ENCODE measurements around the gene TMEM145. TPM values are rescaled to one million over a fixed set of nuclear protein-coding genes. Genes with fewer than 3 reads are reported as not detected.
A peak's percentile ranks its signal among the peaks of the same experiment; 100 is the strongest.

TMEM145 gene
- total RNA-seq, 4 donors from 2014 or later, result not detected

DNA sequence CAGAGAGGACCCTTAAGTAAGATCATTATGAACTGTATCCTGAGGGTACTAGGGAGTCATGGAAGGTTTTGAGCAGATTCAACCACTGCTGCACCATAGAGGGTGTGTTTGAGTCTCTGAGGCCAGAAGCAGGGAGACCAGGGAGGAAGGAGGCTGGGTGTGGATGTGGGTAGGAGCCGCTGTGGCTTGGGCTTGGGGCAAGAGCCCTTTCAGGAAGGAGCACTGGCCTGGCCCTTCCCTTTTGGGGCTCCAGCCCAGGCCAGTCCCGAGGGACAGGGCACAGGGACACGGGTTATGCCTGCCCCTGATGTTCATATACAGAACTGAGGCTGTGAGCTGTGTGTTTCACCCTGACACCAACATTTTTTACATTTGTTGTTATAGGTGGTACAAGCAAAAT, 36.8 kb upstream of the TMEM145 start:
- H3K9me3 ChIP-seq, result no peaks in the 10 kb centered on the region
- DNase-seq, result no peak
- peak overlapping the region in 2 of 4 donors; percentile 91 to 99 for H3K27ac ChIP-seq
- in situ Hi-C loops (cut with MboI; ENCODE audit: low pct_ligation_motif_present in 1 of 4, low pct_unique_long_range_greater_than_20kb in 1 of 4, low sequenced_read_pairs in 3 of 4) (no loop called here), intact Hi-C loops (cut with DNase I; ENCODE audit: low total_unique reads) (no loop called here)
- no peak for TF ChIP-seq EP300 (IDR thresholded peaks at IDR 0.05; ENCODE audit: low read depth)
- no peak for TF ChIP-seq POLR2A (IDR thresholded peaks at IDR 0.05)
- TF ChIP-seq, protein P1, sequence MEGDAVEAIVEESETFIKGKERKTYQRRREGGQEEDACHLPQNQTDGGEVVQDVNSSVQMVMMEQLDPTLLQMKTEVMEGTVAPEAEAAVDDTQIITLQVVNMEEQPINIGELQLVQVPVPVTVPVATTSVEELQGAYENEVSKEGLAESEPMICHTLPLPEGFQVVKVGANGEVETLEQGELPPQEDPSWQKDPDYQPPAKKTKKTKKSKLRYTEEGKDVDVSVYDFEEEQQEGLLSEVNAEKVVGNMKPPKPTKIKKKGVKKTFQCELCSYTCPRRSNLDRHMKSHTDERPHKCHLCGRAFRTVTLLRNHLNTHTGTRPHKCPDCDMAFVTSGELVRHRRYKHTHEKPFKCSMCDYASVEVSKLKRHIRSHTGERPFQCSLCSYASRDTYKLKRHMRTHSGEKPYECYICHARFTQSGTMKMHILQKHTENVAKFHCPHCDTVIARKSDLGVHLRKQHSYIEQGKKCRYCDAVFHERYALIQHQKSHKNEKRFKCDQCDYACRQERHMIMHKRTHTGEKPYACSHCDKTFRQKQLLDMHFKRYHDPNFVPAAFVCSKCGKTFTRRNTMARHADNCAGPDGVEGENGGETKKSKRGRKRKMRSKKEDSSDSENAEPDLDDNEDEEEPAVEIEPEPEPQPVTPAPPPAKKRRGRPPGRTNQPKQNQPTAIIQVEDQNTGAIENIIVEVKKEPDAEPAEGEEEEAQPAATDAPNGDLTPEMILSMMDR (IDR thresholded peaks at IDR 0.05), result no peak
- TF ChIP-seq POLR2AphosphoS5 (IDR thresholded peaks at IDR 0.05), result no peak
- 60 to 64% methylated on average over 1 to 3 of the region's 3 CpGs for WGBS, 2 donors (ENCODE audit: low coverage in 1 of 2)
- H3K4me3 ChIP-seq, result no peak overlapping the region
- peaks cover 26 to 60% (median 40%) of the 10 kb centered on the region in 4 donors for H3K4me1 ChIP-seq
- no peaks in the 10 kb centered on the region for H3K27me3 ChIP-seq
- peaks cover 0 to 12% (median 0%) of the 10 kb centered on the region in 4 donors for H3K36me3 ChIP-seq

DNA sequence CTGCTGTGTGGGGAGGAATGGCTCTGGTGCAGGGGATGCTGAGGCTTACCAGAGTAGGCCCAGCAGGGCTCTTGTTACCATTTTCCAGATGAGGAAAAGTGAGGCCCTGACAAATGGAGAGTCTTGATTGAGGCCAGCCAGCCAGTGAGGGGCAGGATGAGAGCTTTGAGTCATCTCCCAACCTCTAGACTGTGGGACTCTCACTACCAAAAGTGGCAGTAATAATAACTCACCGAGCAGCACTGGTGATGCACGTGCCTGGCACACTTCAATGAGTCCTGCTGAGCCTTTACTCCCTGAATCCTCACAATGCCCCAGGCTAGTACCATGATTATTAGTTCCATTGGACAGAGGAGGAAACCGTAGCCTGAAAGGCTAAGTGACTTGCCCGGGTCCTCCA, 36.3 kb upstream of the TMEM145 start:
- Histone ChIP-seq H3K36me3 (peaks cover 0 to 12% (median 0%) of the 10 kb centered on the region in 4 donors), H3K27ac (peak overlapping the region in 3 of 4 donors; percentile 91 to 99 (median 92)), H3K4me3 (no peak overlapping the region), H3K4me1 (peaks cover 30 to 60% (median 45%) of the 10 kb centered on the region in 4 donors), H3K9me3 (no peaks in the 10 kb centered on the region), H3K27me3 (no peaks in the 10 kb centered on the region)
- DNase-seq, result no peak
- TF ChIP-seq EP300 (IDR thresholded peaks at IDR 0.05; ENCODE audit: low read depth) (no peak), POLR2AphosphoS5 (IDR thresholded peaks at IDR 0.05) (no peak), POLR2A (IDR thresholded peaks at IDR 0.05) (no peak)
- TF ChIP-seq, protein P1 (IDR thresholded peaks at IDR 0.05), result no peak
- 78% methylated on average over 4 of the region's 4 CpGs; no CpG with 5 or more reads in 1 of the 2 donors for WGBS, 2 donors (ENCODE audit: low coverage in 1 of 2)
- in situ Hi-C loops (cut with MboI; ENCODE audit: low pct_ligation_motif_present in 1 of 4, low pct_unique_long_range_greater_than_20kb in 1 of 4, low sequenced_read_pairs in 3 of 4) (no loop called here), intact Hi-C loops (cut with DNase I; ENCODE audit: low total_unique reads) (no loop called here)

DNA sequence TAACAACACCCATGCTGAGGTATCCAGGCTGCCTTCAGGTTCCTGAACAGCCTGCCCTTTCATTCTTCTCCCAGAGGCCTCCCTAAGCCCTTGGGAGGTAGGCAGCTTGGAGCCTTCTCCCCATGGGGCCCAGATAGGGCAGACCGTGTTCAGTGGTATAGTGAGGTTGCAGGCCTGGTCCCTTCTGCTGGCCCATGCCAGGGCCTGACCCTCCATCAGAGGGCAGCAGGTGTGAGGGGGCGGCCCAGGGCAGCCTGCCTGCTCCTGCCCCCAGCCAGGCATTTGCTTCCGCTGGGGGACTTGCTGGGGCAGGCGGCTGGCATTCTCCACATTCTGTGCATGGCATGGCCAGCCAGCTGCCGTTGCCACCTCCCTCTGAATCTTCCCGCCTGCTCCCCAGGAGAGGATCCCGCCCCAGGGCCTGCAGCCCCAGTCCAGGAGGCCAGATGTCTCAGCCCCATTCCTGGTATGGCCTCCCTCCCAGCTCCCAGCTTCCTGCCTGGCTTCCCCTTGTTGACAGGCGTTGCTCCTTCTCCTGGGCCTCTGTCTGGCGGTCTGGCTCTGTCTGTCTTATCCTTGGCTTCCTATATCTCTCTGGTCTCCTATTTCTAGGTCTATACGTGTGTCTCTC, 35.2 kb upstream of the TMEM145 start:
- intact Hi-C loops (cut with DNase I; ENCODE audit: low total_unique reads), result loop anchor here (2.0 kb wide), 1 partner anchor 31 kb away; no protein-coding TSS in a partner anchor
- no peaks in the 10 kb centered on the region for H3K27me3 ChIP-seq
- peaks cover 0 to 12% (median 0%) of the 10 kb centered on the region in 4 donors for H3K36me3 ChIP-seq
- TF ChIP-seq POLR2AphosphoS5 (IDR thresholded peaks at IDR 0.05), result no peak
- TF ChIP-seq POLR2A (IDR thresholded peaks at IDR 0.05), result no peak
- TF ChIP-seq, protein P1 (IDR thresholded peaks at IDR 0.05), result no peak
- H3K9me3 ChIP-seq, result no peaks in the 10 kb centered on the region
- DNase-seq, result no peak
- peaks cover 40 to 71% (median 55%) of the 10 kb centered on the region in 4 donors for H3K4me1 ChIP-seq
- peak overlapping the region; percentile 91 to 99 (median 92) for H3K27ac ChIP-seq
- in situ Hi-C loops (cut with MboI; ENCODE audit: low pct_ligation_motif_present in 1 of 4, low pct_unique_long_range_greater_than_20kb in 1 of 4, low sequenced_read_pairs in 3 of 4), result no loop called here
- no peak overlapping the region for H3K4me3 ChIP-seq
- WGBS, 2 donors (ENCODE audit: low coverage in 1 of 2), result 17 to 52% methylated on average over 1 to 10 of the region's 10 CpGs

- no peak for TF ChIP-seq POLR2AphosphoS5 (IDR thresholded peaks at IDR 0.05)
- TF ChIP-seq, protein P1 (IDR thresholded peaks at IDR 0.05), result no peak
- no peak for TF ChIP-seq EP300 (IDR thresholded peaks at IDR 0.05; ENCODE audit: low read depth)
- no peak for TF ChIP-seq POLR2A (IDR thresholded peaks at IDR 0.05)
- in situ Hi-C loops (cut with MboI; ENCODE audit: low pct_ligation_motif_present in 1 of 4, low pct_unique_long_range_greater_than_20kb in 1 of 4, low sequenced_read_pairs in 3 of 4), result no loop called here
- H3K4me1 ChIP-seq, result peaks cover 43 to 75% (median 60%) of the 10 kb centered on the region in 4 donors
- H3K36me3 ChIP-seq, result peaks cover 0 to 11% (median 0%) of the 10 kb centered on the region in 4 donors
- intact Hi-C loops (cut with DNase I; ENCODE audit: low total_unique reads), result loop anchor here (2.0 kb wide), 1 partner anchor 32 kb away; no protein-coding TSS in a partner anchor
- DNase-seq, result no peak
- H3K9me3 ChIP-seq, result no peaks in the 10 kb centered on the region
- H3K4me3 ChIP-seq, result no peak overlapping the region
- 65 to 69% methylated on average over 4 to 5 of the region's 5 CpGs for WGBS, 2 donors (ENCODE audit: low coverage in 1 of 2)
- H3K27me3 ChIP-seq, result no peaks in the 10 kb centered on the region
- H3K27ac ChIP-seq, result peak overlapping the region; percentile 91 to 99 (median 92)
These were observed 34.5 kb upstream of the TMEM145 start for GRCh38 chr19:42278452-42279154.

Data from transverse colon (tissue), 4 donors.